Neural crest cell (in vitro differentiated cells): ENCODE data around the gene TEX38. TPM values are rescaled to one million over a fixed set of nuclear protein-coding genes. Genes with fewer than 3 reads are reported as not detected.
A peak's percentile ranks its signal among the peaks of the same experiment; 100 is the strongest.

ENCODE experiments used
- DNase-seq: peaks from one replicate; pipeline ENCODE4 v3.0.0; 2021; ENCODE audit warnings: low read depth, mixed read lengths, low spot score
- H3K27ac Mint-ChIP-seq: one replicate; pipeline ENCODE4 v1.8.0; 2021; ENCODE audit warnings: mild to moderate bottlenecking, mixed read lengths; ENCODE audit not compliant: unreplicated experiment
- H3K27me3 Mint-ChIP-seq: 2 replicates; pipeline ENCODE4 v1.8.0; 2021; ENCODE audit warnings: low read depth, mild to moderate bottlenecking, mixed read lengths
- H3K36me3 Mint-ChIP-seq: 2 replicates; pipeline ENCODE4 v1.8.0; 2021; ENCODE audit warnings: low read depth, mild to moderate bottlenecking, mixed read lengths
- H3K4me1 Mint-ChIP-seq: 2 replicates; pipeline ENCODE4 v1.8.0; 2021; ENCODE audit warnings: mixed read lengths
- H3K4me3 Mint-ChIP-seq: one replicate; pipeline ENCODE4 v1.8.0; 2021; ENCODE audit warnings: mild to moderate bottlenecking, mixed read lengths
- H3K9me3 Mint-ChIP-seq: 2 replicates; pipeline ENCODE4 v1.8.0; 2021; ENCODE audit warnings: mixed read lengths
- total RNA-seq: library from RNA; stranded (reverse); gene quantifications from 2 replicates; pipeline ENCODE4 v1.2.1, GENCODE V29; 2021
- TF ChIP-seq, protein P1 (sequence below): fragments of 200-600 bp; sonication (generic); conservative IDR thresholded peaks from 2 replicates; pipeline ENCODE4 v1.5.0; 2021; ENCODE audit warnings: antibody characterized with exemption, mild to moderate bottlenecking

TEX38 gene
- total RNA-seq, 1 donor from 2014 or later: 0.26 TPM

- H3K36me3 Mint-ChIP-seq: peaks cover 9% of the 10 kb centered on the region
- no peak overlapping the region for H3K4me3 Mint-ChIP-seq
- TF ChIP-seq, protein P1, sequence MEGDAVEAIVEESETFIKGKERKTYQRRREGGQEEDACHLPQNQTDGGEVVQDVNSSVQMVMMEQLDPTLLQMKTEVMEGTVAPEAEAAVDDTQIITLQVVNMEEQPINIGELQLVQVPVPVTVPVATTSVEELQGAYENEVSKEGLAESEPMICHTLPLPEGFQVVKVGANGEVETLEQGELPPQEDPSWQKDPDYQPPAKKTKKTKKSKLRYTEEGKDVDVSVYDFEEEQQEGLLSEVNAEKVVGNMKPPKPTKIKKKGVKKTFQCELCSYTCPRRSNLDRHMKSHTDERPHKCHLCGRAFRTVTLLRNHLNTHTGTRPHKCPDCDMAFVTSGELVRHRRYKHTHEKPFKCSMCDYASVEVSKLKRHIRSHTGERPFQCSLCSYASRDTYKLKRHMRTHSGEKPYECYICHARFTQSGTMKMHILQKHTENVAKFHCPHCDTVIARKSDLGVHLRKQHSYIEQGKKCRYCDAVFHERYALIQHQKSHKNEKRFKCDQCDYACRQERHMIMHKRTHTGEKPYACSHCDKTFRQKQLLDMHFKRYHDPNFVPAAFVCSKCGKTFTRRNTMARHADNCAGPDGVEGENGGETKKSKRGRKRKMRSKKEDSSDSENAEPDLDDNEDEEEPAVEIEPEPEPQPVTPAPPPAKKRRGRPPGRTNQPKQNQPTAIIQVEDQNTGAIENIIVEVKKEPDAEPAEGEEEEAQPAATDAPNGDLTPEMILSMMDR: no peak
- H3K4me1 Mint-ChIP-seq: peaks cover 15% of the 10 kb centered on the region
- H3K27me3 Mint-ChIP-seq: no peaks in the 10 kb centered on the region
- DNase-seq: no peak
- no peaks in the 10 kb centered on the region for H3K9me3 Mint-ChIP-seq
- H3K27ac Mint-ChIP-seq: no peak overlapping the region
Measured at GRCh38 chr1:46684670-46685069, 13.0 kb downstream of the TEX38 start.

DNA sequence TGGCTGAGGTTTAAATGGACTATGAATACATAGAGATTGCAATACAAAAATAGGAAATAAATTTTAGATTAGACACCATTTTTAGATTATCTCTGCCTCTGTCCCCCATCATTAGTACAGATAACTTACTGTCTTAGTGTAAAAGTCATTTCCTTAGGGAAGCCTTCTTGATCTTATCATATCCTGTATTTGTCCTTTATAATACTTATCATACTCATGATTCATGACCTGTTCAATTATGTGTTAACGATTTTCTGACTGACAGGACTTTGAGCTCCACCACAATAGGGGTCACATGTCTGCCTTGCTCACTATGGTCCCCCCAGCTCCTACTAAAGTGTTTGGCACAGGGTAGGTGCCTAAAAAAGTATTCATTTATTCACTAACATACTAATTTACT, 14.6 kb downstream of the TEX38 start:
- no peak for DNase-seq
- H3K4me1 Mint-ChIP-seq: peaks cover 11% of the 10 kb centered on the region
- no peaks in the 10 kb centered on the region for H3K27me3 Mint-ChIP-seq
- H3K4me3 Mint-ChIP-seq: no peak overlapping the region
- H3K9me3 Mint-ChIP-seq: no peaks in the 10 kb centered on the region
- no peak overlapping the region for H3K27ac Mint-ChIP-seq
- TF ChIP-seq, protein P1: no peak
- no peaks in the 10 kb centered on the region for H3K36me3 Mint-ChIP-seq

DNA sequence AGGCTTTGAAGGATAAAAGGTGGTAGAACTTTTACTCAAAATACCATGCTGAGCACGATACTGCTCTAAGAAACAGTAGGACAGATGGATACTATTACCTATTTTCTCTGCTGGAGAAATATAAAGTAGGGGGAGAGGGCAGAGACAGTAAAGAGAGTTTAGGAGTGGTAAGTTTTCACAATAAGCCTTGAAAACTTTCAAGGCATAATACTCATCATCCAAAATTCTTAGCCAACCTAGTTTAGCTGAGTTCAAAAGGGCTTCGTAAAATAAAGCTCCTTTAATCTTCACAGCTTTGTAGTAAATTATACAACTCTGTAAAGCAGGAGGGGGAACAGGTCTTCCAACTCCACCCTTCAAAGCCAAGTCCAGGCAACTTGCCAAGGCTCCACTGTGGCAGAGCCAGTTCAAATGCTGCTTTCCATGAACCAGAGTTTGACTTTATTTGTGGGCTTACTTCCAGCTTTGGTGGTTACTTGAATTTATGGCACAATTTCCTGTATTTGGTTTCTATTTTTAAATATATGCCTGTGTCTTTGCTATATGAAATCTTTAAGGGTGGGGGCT, 15.5 kb downstream of the TEX38 start:
- H3K4me3 Mint-ChIP-seq: no peak overlapping the region
- no peak for DNase-seq
- no peaks in the 10 kb centered on the region for H3K9me3 Mint-ChIP-seq
- H3K36me3 Mint-ChIP-seq: no peaks in the 10 kb centered on the region
- H3K27ac Mint-ChIP-seq: peak overlapping the region; percentile 73
- peaks cover 2% of the 10 kb centered on the region for H3K4me1 Mint-ChIP-seq
- no peaks in the 10 kb centered on the region for H3K27me3 Mint-ChIP-seq
- TF ChIP-seq, protein P1: no peak

DNA sequence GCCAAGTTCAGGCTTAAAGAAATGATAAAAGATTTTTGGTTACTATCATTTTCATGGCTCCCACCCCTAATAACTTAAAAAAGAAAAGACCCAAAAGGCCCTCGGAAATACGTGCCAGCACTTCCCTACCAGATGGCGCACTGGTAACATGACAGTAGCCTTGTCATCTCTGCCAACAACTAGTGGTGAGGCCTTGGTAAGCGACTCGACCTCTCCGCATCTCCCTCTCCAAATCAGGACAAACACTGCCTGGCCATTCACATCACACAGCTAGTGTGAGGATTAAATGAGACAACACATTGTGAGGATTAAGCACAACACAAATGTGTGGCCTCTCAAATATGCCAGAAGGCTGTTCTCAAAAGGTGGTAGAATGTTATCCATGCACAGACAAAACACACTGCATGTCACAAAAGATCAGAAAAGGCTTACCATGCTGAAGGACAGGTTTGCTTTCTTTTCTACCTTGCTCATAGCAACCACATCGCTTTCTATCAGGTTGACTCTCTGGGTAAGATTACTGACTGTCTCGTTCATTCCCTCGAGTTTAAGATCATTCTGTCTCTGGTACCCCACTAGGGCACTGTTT, 16.4 kb downstream of the TEX38 start:
- no peak for DNase-seq
- no peak overlapping the region for H3K4me3 Mint-ChIP-seq
- no peaks in the 10 kb centered on the region for H3K9me3 Mint-ChIP-seq
- no peaks in the 10 kb centered on the region for H3K36me3 Mint-ChIP-seq
- H3K27me3 Mint-ChIP-seq: no peaks in the 10 kb centered on the region
- no peaks in the 10 kb centered on the region for H3K4me1 Mint-ChIP-seq
- TF ChIP-seq, protein P1: no peak
- no peak overlapping the region for H3K27ac Mint-ChIP-seq

DNA sequence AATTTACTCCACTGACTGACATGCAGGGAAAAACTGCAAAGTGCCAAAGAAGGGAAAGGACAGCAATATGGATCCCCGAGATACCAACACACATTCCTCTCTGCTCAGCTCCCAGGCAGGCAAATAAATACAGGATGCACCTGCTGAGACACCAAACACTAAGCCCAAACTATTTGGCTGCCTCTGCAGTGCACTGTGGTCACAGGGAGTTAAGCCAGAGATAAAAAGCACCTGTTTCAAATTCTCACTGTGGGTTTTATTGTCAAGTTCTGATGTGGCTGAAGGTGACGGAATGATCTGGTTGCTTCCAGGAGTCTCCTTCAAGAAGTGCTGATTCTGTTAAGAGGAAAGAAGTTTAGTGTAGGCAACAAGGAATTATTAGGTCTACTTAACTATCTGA, 17.7 kb downstream of the TEX38 start:
- Mint-ChIP-seq H3K4me3 (no peak overlapping the region), H3K27ac (no peak overlapping the region), H3K9me3 (no peaks in the 10 kb centered on the region), H3K27me3 (no peaks in the 10 kb centered on the region), H3K4me1 (no peaks in the 10 kb centered on the region), H3K36me3 (no peaks in the 10 kb centered on the region)
- no peak for DNase-seq
- TF ChIP-seq, protein P1: no peak
